ENCODE measurements around the gene TTLL6.

GRCh38 chr17:48818361-48818841 is 1.4 kb upstream of the TTLL6 start:
- no peak for TF ChIP-seq CTCF (IDR thresholded peaks at IDR 0.05)
- TF ChIP-seq POLR2A (IDR thresholded peaks at IDR 0.05) = no peak

All from body of pancreas (tissue), 4 donors.